GM19463 (cell line): ENCODE measurements around the gene ETV3.

Experiments
- ATAC-seq: cut with Tn5 transposase; IDR thresholded peaks from one replicate; pipeline ENCODE4 v1.9.1; 2021; ENCODE audit warnings: mild to moderate bottlenecking, moderate library complexity; ENCODE audit not compliant: unreplicated experiment

The ETV3 gene

GRCh38 chr1:157140063-157140588, 1.9 kb upstream of the ETV3 start:
- no peak for ATAC-seq

DNA sequence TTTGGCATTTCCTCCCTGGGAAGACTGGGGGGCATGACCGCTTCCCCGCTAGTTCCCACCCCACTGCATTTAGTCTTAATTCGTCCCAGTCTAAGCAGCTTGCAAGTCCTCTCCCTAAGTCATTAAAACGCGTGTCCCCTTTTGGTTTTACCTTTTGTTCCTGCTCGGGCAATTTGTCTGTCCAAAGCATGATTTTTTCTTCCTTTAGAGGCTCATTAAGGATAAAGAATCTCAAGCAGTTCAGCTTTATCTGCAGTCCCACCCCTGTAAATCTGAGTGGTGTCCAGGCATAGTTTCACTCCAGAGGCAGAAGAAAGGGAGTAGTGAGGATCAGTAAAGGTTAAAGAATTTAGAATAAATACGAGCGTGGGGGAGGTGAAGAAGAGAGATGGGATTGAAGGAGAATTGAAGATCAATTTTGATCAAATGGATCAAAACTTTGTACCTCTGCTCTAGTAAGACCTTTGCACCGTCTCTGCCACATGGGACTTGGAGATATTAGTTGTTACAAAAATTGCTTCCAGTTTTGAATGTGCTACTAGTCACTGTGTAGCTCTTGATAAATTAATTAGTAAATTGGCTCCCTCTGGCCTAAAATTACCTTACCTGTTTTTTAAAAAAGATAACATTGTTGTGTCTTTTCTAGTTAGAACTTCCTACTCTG, 989 bp upstream of the ETV3 start:
- ATAC-seq: no peak

DNA sequence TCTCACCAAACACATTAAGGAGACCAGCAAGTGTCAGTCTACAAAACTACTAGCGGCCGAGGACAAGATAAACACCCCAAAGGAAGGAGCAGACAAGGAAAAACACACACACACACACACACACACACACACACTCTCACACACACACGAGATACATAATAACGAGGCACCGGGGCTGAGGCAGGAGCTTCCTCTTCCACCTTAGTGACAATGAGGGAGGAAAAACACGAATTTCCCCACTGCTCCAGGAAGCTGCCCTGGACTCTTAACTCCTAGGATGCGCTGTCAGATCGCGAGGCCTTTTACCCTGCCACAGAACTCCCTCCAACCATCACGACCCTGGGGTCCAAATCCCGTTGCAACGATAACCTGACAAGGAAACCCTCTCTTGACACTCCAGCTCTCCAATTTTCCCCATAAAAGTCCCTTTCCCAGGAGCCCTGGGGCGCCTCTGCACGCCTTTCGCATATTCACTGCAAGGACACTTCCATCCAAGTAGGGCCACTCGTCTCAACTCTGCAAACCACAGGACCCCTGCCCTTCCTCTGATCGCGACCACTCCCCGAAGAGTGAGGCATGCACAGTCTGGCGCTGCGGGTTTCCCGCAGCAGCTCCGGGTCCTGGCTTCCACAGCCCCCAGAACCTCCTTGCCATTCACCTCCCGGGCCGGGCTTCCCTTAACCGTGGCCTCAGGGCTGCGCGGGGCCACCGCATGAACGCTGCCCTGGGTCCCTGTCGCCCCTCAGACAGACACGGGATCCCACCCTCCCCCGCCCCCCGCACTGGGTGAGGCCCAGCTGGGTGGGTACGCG, 581 bp downstream of the ETV3 start:
- no peak for ATAC-seq

DNA sequence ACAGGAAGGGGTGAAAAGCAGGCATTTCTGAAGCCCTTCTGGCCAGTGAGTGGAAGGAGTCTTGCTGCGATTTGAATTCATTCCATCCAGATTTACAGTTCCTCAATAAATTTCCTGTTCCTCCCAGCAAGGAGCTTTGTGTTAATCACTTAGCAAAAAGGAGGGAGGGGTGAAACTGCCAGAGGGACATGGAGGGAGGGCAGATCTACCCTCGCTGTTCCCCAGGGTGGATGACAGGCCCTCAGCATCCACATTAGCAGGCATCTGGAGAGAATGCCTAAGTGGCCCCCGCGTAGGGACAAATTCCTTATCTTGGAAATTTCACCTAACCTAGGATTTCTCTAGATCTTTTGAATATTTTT, 1.2 kb downstream of the ETV3 start:
- no peak for ATAC-seq

DNA sequence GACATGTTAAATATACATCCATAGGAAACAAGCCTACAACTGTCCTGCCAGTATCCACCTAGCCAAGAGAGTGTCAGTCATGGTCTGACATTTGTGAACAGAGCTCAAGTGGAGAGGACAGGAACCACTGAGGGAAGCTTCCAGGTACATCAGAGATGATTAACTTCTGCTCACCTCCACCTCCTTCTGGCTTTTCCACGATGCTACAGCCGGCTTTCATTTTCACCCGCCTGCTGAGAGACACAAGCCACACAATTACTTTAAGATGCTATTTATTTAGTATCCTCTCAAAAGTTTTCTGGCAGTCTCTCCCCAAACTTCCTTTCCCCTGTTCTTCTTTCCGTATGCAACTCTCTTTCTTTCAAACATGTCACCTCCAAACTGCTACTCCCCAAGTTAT, 2.1 kb downstream of the ETV3 start:
- no peak for ATAC-seq

DNA sequence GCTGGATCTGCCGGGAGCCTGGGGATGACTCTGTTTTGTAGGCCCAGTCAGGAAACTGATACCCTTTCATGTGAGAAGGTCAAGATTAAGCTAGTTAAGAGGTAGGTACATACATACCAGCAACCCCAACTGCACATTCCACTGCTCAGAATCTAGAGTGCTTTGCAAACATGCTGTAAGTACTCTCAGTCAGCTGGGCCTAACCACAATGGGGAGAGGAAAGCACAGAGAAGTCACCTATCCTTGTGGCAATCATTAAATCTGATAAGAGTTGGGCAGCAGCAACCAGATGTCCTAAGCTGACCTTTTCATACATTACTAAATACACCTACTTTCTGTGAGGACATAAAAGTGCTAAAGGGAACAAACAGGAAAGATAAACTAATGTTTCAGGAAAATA, 2.5 kb downstream of the ETV3 start:
- no peak for ATAC-seq

- ATAC-seq: no peak
Observed at GRCh38 chr1:157135070-157135469, 3.1 kb downstream of the ETV3 start.

GRCh38 chr1:157134442-157134841, 3.8 kb downstream of the ETV3 start:
- no peak for ATAC-seq

- no peak for ATAC-seq
Observed at GRCh38 chr1:157133426-157133825, 4.8 kb downstream of the ETV3 start.

DNA sequence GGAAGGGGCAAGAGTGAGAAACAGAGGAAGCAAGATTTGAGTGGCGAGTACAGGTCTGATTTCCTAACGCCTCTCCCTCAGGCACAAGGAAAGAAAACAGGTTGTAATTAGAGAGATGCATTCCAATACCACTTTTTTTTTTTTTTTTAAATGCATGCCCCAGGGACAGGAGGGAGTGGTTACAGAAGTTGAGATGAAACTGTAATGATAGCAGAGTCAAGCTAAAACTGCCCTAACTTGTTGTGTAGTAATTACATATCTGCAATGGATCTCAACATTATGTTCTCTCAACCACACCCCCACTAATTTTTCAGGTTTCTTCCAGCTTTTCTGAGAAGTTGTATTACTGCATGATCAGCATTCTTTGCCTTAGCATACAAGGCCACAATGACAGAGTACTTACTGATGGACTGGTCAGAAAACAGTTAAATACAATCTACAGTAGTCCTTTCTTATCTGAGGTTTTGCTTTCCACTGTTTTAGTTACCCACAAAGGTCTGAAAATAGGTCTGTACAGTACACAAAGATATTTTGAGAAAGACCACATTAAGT, 5.5 kb downstream of the ETV3 start:
- ATAC-seq: no peak

DNA sequence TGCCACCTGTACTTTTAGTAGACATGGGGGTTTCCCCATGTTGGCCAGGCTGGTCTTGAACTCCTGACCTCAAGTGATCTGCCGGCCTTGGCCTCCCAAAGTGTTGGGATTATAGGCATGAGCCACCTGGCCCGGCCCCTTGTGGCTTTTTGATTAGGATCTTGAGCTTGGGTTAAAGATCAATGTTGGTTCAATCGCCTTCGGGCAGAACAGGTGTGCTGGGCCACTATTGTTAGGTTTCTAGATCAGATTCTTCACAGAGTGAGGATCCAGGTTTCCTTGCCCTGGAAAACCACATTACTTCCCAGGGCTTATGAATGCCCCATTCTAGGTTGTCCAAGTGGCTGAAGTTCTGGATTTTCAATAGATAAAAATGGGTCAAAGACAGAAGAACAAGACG, 6.1 kb downstream of the ETV3 start:
- ATAC-seq: no peak

GRCh38 chr1:157131281-157131680, 6.9 kb downstream of the ETV3 start:
- no peak for ATAC-seq

- ATAC-seq: no peak
Observed at GRCh38 chr1:157124855-157125254, 13.3 kb downstream of the ETV3 start.

DNA sequence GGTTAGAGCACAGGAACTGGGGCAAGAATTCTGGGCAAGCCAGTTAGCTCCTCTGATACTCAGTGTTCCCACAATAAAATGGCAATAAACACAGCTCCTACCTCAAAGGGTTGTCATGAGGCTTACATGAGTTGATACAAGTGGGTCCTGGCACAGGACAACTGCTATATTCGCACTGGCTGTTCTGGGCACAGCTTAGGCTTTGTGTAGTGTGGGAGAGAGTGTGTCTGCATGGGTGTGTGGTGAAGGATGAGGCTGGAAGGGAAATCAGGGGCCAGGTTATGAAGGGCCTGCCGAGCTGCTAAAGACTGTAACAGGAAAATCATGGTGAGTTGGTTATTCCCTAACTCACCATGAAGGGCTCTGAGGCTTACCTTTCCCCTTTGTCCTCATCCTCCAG, 18.7 kb downstream of the ETV3 start:
- ATAC-seq: no peak

DNA sequence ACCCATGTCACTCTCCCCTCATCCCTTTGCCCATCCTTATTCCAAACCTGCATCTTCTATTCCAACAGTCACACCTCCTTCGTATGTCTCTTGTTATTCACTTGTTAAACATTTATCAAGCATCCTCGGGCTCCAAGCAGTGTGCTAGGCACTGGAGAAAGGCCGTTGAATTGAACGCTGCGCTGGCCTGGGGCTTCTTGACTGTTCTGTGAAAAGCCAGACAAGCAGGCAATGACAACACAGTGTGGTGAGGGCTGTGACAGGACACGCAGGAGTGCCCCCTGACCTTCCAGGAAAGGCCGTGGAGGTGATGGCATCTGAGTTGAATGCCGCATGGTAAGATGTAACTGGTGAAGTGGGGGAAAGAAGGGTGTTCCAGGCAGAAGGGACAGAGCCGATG, 19.2 kb downstream of the ETV3 start:
- ATAC-seq: no peak

- ATAC-seq: no peak
Observed at GRCh38 chr1:157117527-157118057, 20.6 kb downstream of the ETV3 start.

GRCh38 chr1:157116737-157117103, 21.5 kb downstream of the ETV3 start:
- no peak for ATAC-seq

DNA sequence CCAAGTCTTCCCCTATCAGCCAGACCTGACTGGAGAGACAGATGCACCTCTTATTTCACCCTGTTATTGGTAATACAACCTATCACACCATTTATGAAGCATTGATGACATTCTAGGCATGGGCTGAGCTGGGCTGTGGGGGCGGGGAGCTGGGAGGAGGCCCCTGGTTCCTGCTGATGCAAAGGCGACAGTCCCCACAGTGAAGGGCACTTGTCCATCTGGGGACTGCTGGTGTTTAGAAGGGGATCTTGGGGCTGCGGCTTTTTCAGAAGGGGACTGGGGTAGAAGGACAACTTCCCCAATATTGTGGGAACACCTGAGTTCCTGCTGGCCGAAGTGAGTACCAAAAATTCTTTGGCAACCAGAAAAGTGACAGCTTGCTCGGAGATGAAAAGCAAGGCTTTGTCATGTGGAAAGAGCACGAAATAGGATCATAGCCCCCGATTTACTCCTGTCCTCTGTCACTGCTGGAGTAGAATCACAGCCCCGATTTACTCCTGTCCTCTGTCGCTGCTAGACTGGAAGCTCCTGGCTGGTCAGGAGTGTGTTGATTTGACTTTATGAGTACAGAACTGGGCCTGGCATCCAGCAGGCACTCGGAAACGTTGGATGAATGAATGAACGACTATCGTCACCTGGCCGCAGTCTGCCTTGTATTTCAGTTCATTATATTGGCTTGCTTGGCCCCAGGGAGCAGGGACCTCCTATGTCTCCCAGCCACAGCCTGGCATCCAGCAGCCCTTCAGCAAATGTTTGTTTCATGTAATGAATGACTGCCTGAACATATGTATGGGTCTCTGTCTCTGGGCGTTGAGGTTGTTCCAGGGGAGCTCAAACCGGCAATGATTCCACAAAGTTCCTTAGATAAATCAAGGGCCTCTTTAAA, 22.1 kb downstream of the ETV3 start:
- no peak for ATAC-seq

DNA sequence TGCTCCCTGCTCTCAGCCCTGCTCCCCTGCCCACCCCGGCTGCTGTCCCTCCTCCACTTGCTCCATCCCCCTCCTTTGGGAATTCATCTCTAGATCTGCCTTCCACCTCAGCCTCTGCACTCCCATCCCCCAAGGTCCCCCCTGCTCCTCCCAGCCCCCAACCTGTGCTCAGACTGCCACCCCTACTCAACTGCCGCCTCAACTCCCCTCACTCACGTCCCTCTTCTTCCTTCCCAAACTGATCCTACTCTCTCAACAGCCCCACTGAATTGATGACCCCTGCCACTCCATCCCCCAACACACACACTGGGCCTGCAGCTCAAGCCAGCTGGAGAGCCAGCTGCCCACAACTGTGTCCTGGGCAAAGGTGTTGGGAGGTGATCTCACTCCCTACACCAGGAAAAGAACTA, 22.8 kb downstream of the ETV3 start:
- no peak for ATAC-seq

- ATAC-seq: no peak
Observed at GRCh38 chr1:157114183-157115121, 23.7 kb downstream of the ETV3 start.
